ENCODE measurements around the gene ATF4. TPM values are rescaled to one million over a fixed set of nuclear protein-coding genes. Genes with fewer than 3 reads are reported as not detected.

ATF4 gene
- total RNA-seq, 3 donors from 2014 or later, result 339 to 403 (median 347) TPM

DNA sequence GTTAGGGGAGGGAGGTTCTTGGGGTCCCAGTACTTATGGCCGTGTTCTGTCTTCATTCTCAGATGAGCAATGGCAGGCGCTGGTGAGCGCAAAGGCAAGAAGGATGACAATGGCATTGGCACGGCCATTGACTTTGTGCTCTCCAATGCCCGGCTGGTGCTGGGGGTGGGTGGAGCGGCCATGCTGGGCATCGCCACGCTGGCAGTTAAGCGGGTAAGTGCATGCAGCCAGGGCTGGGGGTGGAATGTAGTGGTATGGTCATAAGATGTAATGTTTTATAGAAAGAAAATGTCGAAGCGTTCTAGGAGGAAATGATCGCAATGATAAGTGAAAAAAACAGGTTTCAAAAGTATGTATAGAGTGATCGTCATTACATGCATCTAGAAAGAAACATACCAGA is 9.1 kb upstream of the ATF4 start:
- Histone ChIP-seq H3K36me3 (peaks cover 7% of the 10 kb centered on the region), H3K27me3 (no peaks in the 10 kb centered on the region), H3K27ac (no peak overlapping the region), H3K4me3 (no peak overlapping the region), H3K9me3 (no peaks in the 10 kb centered on the region), H3K4me1 (no peaks in the 10 kb centered on the region)
- TF ChIP-seq POLR2A (IDR thresholded peaks at IDR 0.05), result no peak
- TF ChIP-seq CTCF (IDR thresholded peaks at IDR 0.05), result no peak
- TF ChIP-seq POLR2AphosphoS5 (IDR thresholded peaks at IDR 0.05), result no peak
- intact Hi-C loops (cut with DNase I; ENCODE audit: low total_unique reads), result loop anchor here (10.0 kb wide), 1 partner anchor 76 kb away; no protein-coding TSS in a partner anchor
- no peak for DNase-seq (ENCODE audit: low spot score in 2 of 2)

DNA sequence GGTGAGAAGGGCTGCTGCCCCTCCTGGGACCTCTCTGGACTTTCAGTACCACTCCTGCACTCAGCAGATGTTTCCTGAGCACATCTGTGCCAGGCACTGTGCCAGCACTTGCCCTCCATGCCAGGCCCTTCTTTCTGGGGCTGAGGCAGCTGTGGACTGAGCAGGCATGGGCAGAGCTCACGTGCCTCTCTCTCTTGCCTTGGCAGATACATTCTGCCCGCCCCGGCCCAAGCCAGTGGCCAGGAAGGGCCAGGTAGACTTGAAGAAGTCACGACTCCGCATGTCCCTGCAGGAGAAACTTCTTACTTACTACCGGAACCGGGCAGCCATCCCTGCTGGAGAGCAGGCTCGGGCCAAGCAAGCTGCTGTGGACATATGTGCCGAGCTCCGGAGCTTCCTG is 8.3 kb upstream of the ATF4 start:
- no peak for DNase-seq (ENCODE audit: low spot score in 2 of 2)

GRCh38 chr22:39513791-39514190 is 6.6 kb upstream of the ATF4 start:
- Histone ChIP-seq H3K27ac (no peak overlapping the region), H3K4me1 (peaks cover 0 to 2% of the 10 kb centered on the region in 2 donors), H3K4me3 (no peak overlapping the region), H3K36me3 (peaks cover 7% of the 10 kb centered on the region), H3K9me3 (no peaks in the 10 kb centered on the region), H3K27me3 (no peaks in the 10 kb centered on the region)
- no peak for DNase-seq (ENCODE audit: low spot score in 2 of 2)
- intact Hi-C loops (cut with DNase I; ENCODE audit: low total_unique reads), result loop anchor here (10.0 kb wide), 1 partner anchor 79 kb away; no protein-coding TSS in a partner anchor
- TF ChIP-seq POLR2AphosphoS5 (IDR thresholded peaks at IDR 0.05), result no peak
- TF ChIP-seq CTCF (IDR thresholded peaks at IDR 0.05), result no peak
- no peak for TF ChIP-seq POLR2A (IDR thresholded peaks at IDR 0.05)

More for the DNA sequence above, 8.3 kb upstream of the ATF4 start:
- Histone ChIP-seq H3K4me1 (no peaks in the 10 kb centered on the region), H3K36me3 (peaks cover 7% of the 10 kb centered on the region), H3K4me3 (no peak overlapping the region), H3K9me3 (no peaks in the 10 kb centered on the region), H3K27me3 (no peaks in the 10 kb centered on the region), H3K27ac (no peak overlapping the region)
- TF ChIP-seq POLR2AphosphoS5 (IDR thresholded peaks at IDR 0.05) (no peak), CTCF (IDR thresholded peaks at IDR 0.05) (no peak), POLR2A (IDR thresholded peaks at IDR 0.05) (no peak)
- intact Hi-C loops (cut with DNase I; ENCODE audit: low total_unique reads), result loop anchor here (10.0 kb wide), 1 partner anchor 77 kb away; no protein-coding TSS in a partner anchor

DNA sequence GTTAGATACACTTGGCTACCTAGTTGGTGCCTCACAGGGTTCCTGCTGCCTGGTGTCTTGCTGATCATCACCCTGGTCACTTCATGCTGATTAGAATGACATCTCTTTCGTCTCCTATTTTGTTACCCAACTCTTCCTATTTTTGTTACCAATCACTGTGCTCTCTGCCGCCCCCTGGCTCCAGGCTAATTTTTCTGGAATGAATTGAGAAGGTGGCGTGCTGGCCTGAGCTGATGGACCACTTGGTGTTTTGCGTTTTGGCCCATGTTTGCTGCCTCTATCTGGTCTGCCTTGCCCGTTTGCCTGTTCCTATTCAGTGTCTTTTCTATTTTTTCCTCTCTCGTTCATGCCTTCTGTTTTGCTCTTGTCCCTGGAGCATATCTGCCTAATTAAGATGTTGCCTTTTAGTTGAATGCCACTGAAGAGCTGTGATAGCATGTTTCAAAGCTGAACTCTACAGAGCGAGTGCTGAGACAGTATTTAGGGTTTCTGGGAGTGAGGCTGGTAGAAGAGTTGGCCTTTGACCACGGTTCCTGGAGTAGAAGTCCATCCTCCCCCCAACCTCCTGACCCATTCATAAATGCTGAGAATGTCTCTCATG is 5.9 kb upstream of the ATF4 start:
- Histone ChIP-seq H3K36me3 (peaks cover 7% of the 10 kb centered on the region), H3K9me3 (no peaks in the 10 kb centered on the region), H3K4me1 (peaks cover 4 to 8% of the 10 kb centered on the region in 2 donors), H3K4me3 (no peak overlapping the region), H3K27me3 (no peaks in the 10 kb centered on the region), H3K27ac (no peak overlapping the region)
- intact Hi-C loops (cut with DNase I; ENCODE audit: low total_unique reads), result loop anchor here (10.0 kb wide), 1 partner anchor 80 kb away; no protein-coding TSS in a partner anchor
- DNase-seq (ENCODE audit: low spot score in 2 of 2), result no peak
- no peak for TF ChIP-seq POLR2AphosphoS5 (IDR thresholded peaks at IDR 0.05)
- peak; percentile 50 to 68 (median 57) for TF ChIP-seq CTCF (IDR thresholded peaks at IDR 0.05)
- no peak for TF ChIP-seq POLR2A (IDR thresholded peaks at IDR 0.05)

DNA sequence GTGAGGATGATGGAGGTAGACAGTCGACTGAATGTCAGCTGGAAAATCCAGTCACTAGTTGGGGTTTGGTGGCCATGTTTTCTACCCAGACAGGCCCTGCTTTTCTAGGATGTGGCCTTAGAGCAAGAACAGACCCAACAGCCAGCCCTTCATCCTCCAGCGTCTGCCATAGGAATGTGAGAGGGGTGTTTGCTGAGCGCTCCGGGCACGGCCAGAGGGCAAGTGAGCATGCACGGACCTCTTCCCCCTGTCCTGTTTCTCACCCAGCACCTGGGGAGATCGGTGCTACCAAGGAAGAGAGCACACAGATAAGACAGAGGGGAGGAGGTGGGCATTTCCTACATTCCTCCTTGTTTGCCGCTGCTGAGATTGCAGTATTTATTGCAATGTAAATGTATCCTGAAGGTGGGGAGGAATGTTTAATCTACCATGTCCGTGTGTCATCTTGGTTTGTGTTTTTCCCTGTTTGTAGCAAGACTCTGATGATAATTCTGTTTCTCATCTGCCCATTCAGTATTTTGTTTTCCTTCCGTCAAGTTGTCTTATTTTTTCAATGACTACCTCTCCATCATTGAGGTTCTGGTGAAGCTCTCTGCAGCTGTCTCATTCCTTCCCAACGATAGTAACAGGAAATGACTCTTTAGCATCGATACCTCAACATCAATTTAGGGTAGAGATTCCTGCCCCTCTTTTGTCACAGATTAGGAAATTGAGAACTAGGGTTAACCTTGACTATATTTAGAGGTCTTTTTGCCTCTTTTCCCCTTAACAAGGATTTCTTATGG is 4.9 kb upstream of the ATF4 start:
- peaks cover 4 to 8% of the 10 kb centered on the region in 2 donors for H3K4me1 ChIP-seq
- H3K36me3 ChIP-seq, result peaks cover 7% of the 10 kb centered on the region
- no peaks in the 10 kb centered on the region for H3K27me3 ChIP-seq
- no peak for DNase-seq (ENCODE audit: low spot score in 2 of 2)
- intact Hi-C loops (cut with DNase I; ENCODE audit: low total_unique reads), result loop anchor here (10.0 kb wide), 1 partner anchor 81 kb away; no protein-coding TSS in a partner anchor
- no peaks in the 10 kb centered on the region for H3K9me3 ChIP-seq
- TF ChIP-seq POLR2A (IDR thresholded peaks at IDR 0.05) (no peak), CTCF (IDR thresholded peaks at IDR 0.05) (no peak)
- H3K4me3 ChIP-seq, result no peak overlapping the region
- H3K27ac ChIP-seq, result no peak overlapping the region

Measured in breast epithelium (tissue), 4 donors.